GM21825 (cell line): ENCODE data around the gene HNRNPA3.

ENCODE experiments used
- ATAC-seq: cut with Tn5 transposase; IDR thresholded peaks from one replicate; pipeline ENCODE4 v1.9.1; 2021; ENCODE audit warnings: mild to moderate bottlenecking, moderate library complexity; ENCODE audit not compliant: unreplicated experiment

Gene HNRNPA3

DNA sequence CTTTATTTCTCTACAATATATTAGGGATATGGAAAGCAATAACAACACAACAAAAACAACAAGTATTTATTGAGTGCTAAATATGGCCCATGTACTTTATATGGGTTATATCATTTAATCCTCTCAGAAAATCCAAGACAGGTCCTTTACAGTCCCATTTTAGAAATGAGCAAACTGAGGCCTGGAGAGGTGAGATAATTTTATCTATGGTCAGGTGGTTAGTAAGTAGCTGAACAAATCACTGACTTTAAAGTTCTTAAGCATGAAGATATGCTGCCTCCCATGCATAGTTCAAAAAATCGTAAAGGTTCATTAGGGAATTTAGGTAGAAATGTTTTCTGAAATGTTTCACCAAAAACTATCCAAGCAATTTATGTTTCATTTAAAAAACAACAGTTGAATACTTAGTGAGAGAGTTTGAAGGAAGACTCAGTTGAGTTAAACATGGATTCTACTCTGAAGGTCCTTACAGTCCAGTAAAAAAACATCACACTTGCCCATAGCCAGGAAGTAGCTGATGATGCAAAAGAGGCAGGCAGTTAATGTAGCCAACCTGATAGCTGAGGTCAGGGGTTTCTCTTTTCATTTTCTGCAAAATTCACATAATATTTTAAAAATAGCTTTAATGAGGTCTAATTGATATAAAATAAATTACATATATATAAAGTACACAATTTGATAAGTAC, 59.5 kb downstream of the HNRNPA3 start:
- ATAC-seq = peak; percentile 52

DNA sequence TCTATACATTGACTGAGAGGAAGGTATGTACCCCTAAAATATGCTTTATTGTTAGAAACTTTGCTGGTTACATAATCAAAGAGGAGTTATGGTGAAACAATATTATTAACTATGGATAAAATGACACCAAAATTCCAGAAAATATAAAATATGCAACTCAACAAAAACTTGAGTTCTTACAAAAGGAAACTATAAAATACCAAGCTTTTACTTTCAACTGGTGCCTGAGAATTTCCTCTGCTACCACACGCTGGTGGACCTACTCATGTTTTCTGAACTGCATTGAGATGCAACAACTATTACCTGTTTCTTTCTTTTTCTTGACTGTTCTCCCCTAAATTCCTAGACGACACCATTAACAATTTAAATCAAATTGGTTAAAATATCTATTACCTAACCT, 60.2 kb downstream of the HNRNPA3 start:
- no peak for ATAC-seq

DNA sequence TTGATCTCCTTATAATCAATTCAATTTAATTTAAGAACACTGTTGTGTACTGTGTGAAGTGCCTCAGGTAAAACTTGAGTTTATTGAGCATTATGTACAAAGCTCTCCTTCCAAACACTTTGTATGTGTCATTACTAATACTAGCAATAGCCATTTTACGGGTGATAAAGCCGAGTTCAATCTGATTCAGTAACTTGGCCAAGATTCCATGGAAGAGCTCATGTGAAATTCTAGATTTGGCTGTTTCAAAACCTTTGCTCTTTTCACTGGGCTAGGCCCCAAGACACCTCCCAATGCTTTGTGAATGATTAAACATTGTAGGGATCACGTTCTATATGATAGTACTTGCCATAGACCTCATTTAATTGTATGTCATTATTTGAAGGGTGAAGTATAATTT, 60.8 kb downstream of the HNRNPA3 start:
- ATAC-seq = no peak
